NCI-H2227 (cell line): ENCODE data around the gene KMT2C.
"Not testable (repeated sequence)": the region's sequence is repeated elsewhere in the genome, so short reads cannot be mapped to it uniquely, and the experiment has no call there.

ENCODE experiments used
- DNase-seq: peaks from one replicate; lab custom pipeline; 2025; ENCODE audit not compliant: unreplicated experiment; lab: John Stamatoyannopoulos, UW

Gene KMT2C

DNA sequence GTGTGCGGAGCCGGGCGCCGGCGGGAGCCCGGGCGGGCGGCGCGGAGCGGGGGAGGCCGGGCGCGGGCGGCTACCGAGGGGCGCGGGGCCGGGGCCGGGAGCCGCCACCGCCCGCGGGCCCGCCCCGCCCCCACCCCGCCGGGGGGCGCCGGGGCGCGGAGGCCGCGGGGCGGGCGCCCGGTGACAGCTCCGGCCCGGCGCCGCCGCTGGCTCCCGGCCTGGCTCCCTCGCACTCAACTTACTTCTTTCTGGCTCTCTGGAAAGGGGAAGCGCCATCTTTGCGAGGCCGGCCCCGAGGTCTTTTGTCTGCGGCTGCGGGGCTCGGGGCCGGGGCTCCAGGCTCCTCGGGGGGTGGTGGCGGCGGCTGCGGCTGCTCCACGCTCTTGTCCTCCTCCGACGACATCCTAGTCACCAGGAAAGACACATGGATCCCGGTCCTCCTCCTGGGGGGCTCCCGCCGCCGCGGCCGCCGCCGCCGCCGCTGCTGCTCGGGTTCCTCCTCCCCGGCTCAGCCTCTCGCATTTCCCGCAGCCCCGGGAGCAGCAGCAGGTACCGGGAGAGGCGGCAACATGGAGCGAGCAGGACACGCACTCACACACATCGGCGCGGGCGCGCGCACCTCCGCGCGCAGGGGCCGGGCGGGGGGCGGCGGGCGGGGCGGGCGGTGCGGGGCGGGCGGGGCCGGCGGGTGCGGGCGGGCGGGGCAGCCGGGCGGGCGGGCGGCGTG lies at the start of gene KMT2C:
KMT2C (minus strand) TSS at position 620 of the 727 bp plus-strand sequence; CDS start at position 403, 217 bp downstream.
- peak; percentile 88 for DNase-seq

DNA sequence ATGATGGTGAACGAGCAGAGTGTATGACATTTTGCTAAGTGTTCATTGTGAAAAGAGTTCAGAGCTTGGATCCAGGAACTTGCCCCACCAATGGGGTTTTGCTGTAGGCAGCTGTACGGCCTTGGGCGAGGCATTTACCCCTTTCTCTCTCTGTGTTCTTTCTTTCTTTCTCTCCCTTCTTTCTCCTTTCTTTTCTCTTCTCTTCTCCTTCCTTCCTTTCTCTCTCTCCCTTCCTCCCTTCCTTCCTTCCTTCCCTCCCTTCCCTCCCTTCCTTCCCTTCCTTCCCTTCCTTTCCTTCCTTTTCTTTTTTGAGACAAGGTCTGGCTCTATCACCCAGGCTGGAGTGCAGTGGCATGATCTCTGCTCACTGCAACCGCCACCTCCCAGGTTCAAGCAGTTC lies 45.3 kb upstream of the KMT2C start:
- no peak for DNase-seq

DNA sequence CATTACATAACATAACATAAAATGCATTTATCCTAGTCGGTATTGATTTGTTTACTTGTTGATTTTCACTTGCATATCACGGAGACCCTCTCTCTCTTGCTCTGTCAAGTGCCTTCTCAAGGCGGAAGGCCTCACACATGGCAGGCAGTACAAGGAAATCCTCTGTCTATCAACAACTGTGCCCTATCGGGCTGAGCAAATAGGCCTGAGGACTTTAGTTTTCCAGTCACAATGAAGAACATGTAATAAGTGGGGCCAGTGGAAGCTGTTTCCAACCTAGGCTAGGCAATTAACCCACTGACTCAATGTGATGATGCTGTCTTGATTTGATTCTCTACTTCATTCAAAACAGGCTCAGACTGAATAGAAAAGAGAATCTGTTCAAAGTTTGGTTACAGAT lies 44.9 kb upstream of the KMT2C start:
- no peak for DNase-seq

DNA sequence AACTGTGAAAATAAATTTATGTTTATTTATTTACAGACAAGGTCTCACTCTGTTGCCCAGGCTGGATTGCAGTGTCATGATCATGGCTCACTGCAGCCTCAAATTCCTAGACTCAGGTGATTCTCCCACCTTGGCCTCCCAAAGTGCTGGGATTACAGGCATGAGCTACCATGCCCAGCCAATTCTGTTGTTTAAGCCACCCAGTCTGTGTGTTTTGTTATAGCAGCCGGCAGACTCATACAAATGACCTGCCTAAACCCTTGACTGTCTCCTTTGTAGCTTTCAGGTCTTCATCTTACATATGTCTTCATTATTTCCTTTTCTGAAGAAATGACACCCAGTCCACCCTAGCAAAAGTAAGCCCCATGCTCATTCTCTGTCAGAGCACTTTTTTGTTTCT lies 43.8 kb upstream of the KMT2C start:
- DNase-seq = no peak

DNA sequence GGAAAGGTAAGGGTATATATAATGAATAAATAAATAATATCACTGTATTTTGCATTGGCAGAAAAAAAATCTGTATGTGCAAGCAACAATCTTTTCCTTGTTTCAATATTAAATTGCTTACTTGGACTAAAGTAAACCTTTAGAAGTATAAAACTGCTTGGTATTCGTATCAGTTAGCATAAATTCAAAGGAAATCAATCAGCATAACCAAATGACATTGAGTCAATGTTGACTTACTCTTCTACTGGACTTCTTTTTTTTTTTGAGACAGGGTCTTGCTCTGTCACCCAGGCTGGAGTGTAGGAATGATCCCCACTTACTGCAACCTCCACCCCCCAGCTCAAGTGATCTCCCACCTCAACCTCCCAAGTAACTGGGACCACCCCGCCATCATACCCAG lies 42.3 kb upstream of the KMT2C start:
- no peak for DNase-seq

DNA sequence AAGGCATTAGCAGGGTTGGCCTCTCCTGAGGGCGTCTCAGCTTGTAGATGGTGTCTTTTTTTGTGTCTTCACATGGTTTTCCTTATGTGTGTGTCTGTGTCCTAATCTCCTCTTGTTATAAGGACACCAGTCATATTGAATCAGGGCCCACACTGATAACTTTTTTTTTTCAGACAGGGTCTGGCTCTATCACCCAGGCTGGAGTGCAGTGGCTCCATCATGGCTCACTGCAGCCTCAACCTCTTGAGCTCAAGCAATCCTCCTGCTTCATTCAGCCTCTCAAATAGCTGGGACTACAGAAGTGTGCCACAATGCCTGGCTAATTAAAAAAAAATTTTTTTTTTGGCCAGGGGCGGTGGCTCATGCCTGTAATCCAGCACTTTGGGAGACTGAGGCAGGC lies 41.3 kb upstream of the KMT2C start:
- no peak for DNase-seq

DNA sequence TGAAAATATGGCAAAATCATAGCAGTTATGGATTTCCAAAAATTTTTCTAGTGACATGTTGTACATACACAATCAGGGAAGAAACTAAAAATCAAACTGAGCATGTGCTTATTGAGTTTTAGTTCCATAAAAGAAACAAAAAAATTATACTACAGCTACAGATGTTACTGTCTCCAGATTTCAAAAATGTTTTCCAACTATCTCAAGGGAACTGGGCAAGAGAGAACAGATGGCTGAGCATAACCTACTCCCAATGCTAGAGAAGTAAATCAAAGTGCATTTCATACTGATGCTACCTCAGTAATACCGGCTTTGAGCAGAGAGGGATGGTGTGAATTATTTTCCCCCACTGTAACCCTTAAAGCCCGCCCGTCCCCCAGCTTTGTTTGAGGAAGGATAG lies 40.7 kb upstream of the KMT2C start:
- DNase-seq = no peak

DNA sequence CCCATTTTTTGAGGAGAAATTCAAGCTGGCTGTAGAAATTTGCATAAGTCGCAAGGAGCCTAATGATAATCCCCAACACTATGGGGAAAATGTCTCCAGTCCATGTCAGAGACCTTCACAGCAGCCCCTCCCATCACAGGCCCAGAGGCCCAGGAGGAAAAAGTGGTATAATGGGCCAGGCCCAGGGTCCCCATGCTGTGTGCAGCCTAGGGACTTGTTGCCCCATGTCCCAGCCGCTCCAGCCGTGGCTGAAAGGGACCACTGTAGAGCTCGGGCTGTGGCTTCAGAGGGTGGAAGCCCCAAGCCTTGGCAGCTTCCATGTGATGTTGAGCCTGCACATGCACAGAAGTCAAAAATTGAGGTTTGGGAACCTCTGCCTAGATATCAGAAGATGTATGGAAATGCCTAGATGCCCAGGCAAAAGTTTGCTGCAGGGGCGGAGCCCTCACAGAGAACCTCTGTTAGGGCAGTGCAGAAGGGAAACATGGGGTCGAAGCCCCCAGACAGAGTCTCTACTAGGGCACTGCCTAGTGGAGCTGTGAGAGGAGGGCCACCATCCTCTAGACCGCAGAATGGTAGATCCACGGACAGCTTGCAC lies 35.3 kb upstream of the KMT2C start:
- DNase-seq = not testable (repeated sequence)

DNA sequence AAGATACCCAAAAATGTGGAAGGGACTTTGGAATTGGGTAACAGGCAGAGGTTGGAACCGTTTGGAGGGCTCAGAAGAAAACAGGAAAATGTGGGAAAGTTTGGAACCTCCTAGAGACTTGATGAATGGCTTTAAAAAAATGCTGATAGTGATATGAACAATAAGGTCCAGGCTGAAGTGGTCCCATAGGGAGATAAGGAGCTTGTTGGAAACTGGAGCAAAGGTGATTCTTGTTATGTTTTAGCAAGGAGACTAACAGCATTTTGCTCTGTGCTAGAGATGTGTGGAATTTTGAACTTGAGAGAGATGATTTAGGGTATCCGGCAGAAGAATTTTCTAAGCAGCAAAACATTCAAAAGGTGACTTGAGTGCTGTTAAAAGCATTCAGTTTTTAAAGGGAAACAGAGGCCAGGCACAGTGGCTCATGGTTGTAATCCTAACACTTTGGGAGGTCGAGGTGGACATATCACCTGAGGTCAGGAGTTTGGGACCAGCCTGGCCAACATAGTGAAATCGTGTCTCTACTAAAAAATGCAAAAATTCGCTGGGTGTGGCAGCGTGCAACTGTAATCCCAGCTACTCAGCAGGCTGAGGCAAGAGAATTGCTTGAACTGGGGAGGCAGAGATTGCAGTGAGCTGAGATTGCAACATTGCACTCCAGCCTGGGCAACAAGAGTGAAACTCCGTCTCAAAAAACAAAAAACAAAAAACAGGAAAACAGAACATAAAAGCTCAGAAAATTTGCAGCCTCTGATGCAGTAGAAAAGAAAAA lies 34.6 kb upstream of the KMT2C start:
- DNase-seq = not testable (repeated sequence)

DNA sequence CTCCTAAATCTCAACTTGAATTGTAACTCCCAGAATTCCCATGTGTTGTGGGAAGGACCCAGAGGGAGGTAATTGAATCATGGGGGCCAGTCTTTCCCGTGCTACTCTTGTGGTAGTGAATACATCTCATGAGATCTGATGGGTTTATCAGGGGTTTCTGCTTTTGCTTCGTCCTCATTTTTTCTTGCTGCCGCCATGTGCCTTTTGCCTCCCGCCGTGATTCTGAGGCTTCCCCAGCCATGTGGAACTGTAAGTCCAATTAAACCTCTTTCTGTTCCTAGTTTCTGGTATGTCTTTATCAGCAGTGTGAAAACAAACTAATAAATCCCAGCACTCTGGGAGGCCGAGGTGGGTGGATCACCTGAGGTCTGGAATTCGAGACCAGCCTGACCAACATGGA lies 33.8 kb upstream of the KMT2C start:
- not testable (repeated sequence) for DNase-seq

DNA sequence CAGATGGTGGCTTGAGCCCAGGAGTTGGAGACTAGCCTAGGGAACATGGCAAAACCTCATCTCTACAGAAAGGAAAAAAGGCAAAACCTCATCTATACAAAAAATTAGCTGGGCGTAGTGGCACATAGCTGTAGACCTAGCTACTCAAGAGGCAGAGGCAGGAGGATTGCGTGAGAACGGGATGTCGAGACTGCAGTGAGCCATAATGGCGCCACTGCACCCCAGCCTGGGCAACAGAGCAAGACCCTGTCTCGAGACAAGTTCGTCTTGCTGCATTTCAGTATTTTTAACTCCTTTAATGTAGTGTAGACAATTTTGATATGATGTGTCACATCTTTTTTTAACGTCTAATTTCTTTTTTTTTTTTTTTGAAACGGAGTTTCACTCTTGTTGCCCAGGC lies 31.4 kb upstream of the KMT2C start:
- no peak for DNase-seq

DNA sequence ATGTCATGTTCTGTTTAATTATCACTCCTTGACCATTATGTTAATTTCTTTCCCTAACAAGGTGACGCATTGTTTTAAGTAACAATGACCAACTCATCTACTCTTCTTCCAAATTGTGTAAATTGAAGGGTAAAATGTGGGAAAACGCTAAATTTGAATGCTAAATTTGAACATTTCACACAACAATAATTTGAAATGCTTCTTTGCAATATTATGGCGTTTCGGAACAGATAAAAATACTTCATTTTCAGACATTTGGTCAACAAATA lies 29.2 kb upstream of the KMT2C start:
- DNase-seq = no peak

DNA sequence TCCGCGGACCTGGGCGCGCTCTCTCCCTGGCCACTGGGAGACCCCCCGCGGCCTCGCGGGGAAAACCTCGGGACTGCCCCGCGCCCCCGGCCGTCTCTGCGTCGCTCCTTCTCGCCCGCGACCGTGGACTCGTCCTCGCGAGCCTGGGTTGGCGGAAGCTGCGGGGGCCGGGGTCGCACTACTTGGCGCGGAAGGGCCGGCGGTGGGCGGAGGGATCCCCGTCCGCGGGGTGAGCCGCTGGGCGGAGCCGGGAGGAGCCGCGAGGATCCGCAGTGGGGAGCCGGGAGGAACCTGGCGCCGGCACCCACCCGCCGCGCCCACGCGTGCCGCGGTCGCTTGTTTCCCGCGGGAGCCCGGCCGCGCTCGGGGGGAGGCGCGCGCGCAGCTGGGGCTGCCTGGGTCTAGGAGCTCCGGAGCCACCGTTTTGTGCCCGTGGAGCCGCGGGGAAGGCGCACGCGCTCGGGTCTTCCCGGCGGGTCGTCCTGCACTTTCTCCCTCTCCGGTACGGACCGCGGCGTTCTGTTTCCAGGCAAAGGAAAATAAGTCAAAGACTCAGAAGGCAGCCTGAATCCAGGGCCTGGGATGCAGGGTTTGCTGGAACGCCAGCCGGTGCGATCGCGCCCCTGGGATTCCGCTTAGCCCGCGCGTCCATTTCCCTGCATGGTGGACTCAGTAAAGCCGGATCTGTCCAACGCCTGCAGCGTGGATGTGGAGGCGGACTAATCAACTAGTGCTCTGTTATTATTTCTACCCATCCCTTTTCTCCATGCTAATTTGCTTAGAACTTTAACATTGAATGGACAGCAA lies 28.7 kb upstream of the KMT2C start:
- peak; percentile 92 for DNase-seq

DNA sequence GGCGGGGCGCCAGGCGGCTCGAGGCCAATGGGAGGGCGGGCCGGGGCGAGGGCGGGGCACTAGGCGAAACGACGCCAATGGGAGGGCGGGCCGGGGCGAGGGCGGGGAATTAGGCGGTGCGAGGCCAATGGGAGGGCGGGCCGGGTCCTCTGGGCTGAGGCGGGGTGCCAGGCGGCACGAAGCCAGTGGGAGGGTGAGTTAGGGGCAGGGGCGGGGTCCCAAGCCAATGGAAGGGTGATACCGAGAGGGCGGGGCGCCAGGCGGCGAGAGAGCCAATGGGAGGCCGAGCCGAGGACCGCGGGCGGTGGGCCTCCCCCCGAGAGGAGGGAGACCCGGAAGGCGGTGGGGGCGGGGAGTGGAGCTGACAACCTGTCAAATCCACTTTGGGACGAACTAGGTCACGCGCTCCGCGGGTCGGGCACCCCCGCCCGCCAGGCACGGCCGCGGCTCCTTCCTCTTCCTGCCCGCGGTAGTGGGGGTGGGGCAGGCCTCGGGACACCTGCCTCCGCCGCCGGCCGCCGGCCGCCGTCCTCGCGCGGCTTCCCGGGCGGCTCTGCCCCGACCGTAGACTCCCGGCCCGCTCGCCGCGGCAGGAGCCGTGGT lies 28.0 kb upstream of the KMT2C start:
- peak; percentile 100 for DNase-seq

DNA sequence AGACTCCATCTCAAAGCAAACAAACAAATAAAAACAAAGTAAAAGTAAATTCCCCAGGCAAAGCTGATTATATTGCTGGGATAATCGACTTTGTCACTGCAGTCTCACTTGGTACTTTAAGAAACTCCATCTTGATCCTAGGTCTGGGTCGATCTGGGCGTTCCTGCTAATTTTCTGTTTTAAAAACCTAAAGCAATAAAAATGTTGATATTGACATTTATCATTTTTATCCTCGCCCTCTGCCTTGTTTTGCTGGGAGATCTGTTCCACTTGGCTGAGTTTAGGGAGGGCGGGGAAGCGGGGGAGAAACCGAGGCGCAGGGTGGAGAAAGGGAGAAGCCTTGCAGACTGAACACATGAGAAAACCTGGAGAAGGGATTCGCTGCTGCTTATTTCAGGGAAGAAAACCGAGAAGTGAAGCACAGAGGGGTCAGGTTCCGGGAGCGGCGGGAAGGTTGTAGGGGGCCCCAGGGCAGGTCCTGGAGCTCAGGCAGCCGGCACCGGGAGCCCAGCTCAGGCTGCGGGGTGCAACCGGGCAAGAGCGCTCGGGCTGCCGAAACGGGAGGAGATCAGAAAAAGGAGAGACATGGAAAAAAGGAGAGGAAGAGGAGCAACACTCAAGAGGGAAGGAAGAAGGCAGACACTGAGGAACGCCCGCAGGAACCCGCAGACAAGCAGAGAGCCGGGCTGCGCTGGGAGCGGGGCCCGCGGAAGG lies 27.3 kb upstream of the KMT2C start:
- peak; percentile 85 for DNase-seq

DNA sequence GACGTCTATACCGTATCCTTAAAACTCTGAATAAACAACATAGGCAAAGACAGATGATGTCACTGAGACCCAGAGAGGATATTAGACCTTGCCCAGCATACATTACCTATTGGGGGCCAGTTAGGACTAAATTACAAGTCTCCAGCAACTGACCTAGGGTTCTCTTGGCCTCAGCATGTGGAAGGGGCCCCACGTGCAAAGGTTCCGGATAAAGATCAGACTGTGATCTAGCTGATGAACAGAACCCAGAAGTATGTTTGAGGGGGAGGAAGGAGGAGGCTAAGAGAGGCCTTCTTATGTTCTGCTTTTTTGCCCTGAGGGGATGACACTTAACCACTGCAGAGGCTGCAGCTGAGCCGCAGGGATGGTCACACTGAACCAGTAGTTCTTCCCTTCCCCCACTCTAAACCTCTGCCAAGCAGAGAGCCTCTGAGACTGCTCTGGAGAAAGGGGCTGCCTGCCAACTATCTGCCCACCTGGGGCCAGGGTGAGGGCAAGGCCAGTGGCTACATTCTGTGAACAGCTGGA lies 24.0 kb upstream of the KMT2C start:
- DNase-seq = peak; percentile 45

DNA sequence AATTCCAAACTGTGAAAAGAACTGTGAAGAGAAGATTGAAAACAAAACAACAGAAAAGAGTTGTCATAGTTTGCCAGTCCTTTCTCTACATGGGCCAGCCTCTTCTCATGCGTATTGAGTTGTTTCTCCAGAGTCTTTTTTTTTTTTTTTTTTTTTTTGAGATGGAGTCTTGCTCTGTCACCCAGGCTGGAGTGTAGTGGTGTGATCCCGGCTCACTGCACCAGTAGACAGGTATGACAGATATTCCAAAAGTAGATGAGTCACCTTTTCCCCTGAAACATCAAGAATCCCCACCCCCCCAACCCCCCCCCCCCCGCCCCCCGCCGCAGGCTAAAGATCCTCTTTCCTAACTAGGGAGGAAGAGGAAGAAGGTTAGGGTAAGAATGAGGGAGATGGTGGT lies 15.6 kb upstream of the KMT2C start:
- DNase-seq = no peak

DNA sequence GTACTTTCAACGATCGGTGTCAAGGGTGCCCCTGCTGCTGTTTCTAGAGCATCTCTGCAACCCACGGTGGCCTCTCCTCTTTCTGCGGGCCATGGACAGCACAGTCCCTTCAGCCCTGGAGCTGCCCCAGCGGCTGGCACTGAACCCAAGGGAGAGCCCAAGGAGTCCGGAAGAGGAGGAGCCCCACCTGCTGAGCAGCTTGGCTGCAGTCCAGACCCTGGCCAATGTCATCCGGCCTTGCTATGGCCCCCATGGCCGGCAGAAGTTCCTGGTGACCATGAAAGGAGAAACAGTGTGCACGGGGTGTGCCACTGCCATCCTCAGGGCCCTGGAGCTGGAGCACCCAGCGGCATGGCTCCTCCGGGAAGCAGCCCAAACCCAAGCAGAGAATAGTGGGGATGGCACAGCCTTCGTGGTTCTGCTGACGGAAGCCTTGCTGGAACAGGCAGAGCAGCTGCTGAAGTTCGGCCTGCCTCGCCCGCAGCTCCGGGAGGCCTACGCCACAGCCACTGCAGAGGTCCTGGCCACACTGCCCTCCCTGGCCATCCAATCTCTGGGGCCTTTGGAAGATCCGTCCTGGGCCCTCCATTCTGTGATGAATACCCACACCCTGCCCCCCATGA lies 9.7 kb upstream of the KMT2C start:
- not testable (repeated sequence) for DNase-seq

DNA sequence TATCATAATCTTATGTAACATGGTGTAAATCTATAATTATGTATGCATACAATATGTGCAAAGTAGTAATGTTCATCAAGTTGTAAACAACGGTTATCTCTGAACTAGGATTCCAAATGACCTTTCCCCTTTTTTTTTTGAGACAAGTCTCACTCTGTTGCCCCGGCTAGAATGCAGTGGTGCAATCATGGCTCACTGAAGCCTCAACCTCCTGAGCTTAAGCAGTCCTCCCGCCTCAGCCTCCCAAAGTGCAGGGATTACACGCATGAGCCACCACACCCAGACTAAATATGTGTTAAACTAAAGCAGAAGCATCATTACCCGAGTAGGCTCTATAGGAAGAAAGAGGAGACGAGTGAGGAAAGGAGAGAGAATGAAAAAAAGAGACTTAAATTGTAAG lies 7.8 kb upstream of the KMT2C start:
- no peak for DNase-seq

DNA sequence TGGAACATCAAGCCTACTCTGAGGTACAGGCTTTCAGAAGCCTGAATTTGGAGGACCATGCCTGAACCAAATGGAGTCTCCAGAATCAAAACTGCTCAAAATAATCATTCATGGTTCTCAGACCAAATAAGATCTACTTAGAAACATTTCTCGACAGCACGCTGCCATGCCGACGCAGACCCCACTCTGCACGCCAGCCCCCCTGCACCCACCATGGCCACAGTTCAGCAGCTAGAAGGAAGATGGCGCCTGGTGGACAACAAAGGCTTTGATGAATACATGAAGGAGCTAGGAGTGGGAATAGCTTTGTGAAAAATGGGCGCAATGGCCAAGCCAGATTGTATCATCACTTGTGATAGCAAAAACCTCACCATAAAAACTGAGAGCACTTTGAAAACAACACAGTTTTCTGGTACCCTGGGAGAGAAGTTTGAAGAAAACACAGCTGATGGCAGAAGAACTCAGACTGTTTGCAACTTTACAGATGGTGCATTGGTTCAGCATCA lies 6.6 kb upstream of the KMT2C start:
- no peak for DNase-seq
